Loucy (cell line): ENCODE data around the gene CDK5R2.

Experiments used
- EZH2phosphoT487 ChIP-seq: fragments of 200-600 bp; IDR thresholded peaks from 2 replicates; pipeline ENCODE4 v1.6.1; 2018; ENCODE audit warnings: antibody characterized with exemption, mild to moderate bottlenecking, moderate library complexity, borderline replicate concordance
- TF ChIP-seq, protein P1 (sequence below): fragments of 200-600 bp; sonication (generic); conservative IDR thresholded peaks from 2 replicates; pipeline ENCODE4 v1.5.1; 2014; ENCODE audit warnings: mild to moderate bottlenecking, antibody characterized with exemption, low read length

- TF ChIP-seq, protein P1, sequence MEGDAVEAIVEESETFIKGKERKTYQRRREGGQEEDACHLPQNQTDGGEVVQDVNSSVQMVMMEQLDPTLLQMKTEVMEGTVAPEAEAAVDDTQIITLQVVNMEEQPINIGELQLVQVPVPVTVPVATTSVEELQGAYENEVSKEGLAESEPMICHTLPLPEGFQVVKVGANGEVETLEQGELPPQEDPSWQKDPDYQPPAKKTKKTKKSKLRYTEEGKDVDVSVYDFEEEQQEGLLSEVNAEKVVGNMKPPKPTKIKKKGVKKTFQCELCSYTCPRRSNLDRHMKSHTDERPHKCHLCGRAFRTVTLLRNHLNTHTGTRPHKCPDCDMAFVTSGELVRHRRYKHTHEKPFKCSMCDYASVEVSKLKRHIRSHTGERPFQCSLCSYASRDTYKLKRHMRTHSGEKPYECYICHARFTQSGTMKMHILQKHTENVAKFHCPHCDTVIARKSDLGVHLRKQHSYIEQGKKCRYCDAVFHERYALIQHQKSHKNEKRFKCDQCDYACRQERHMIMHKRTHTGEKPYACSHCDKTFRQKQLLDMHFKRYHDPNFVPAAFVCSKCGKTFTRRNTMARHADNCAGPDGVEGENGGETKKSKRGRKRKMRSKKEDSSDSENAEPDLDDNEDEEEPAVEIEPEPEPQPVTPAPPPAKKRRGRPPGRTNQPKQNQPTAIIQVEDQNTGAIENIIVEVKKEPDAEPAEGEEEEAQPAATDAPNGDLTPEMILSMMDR = no peak
- no peak for TF ChIP-seq EZH2phosphoT487
Observed at GRCh38 chr2:218963601-218964000, 4.1 kb downstream of the CDK5R2 start.
